Measurements from ENCODE around the gene VPS26B. TPM values are rescaled to one million over a fixed set of nuclear protein-coding genes. Genes with fewer than 3 reads are reported as not detected.

VPS26B gene
- total RNA-seq, 3 donors from 2014 or later: 30.4 to 33.5 (median 32.8) TPM

DNA sequence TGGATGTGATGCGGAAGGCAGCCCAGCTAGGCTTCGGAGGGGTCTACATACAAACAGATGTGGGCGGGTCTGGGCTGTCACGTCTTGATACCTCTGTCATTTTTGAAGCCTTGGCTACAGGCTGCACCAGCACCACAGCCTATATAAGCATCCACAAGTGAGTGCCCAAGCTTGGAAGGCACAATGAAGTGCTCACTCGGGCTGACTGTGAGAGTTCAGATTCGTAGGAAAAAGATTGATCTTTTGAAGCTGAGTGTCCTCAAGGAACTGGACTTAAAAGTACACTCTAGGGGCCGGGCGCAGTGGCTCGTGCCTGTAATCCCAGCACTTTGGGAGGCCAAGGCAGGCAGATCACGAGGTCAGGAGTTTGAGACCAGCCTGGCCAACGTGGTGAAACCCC, 32.6 kb downstream of the VPS26B start:
- H3K4me3 Mint-ChIP-seq: no peak overlapping the region
- no peak for DNase-seq
- peaks cover 21% of the 10 kb centered on the region for H3K36me3 Mint-ChIP-seq (ENCODE audit: insufficient read depth)
- no peaks in the 10 kb centered on the region for H3K27me3 Mint-ChIP-seq (ENCODE audit: low read depth)
- H3K9me3 Mint-ChIP-seq: no peaks in the 10 kb centered on the region
- no peak for ATAC-seq
- peaks cover 21% of the 10 kb centered on the region for H3K4me1 Mint-ChIP-seq (ENCODE audit: low read depth)

DNA sequence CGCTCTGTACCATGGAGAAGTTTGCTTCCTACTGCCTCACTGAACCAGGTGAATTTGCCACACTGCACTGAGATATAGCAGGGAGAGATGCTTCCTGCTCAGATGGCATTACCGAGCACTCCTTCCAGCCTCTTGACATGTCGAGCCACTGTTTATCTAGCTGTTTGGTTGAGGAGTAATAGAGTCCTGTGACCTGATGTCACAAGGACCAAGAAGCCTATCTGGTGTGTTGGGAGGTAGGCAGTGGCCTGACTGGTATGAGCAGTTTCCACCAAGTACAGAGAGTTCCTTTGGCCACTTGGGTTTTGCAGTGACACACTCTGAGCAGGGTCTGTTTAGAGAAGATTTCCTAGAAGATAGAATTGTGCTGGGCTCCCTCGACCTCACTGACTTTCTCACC, 34.1 kb downstream of the VPS26B start:
- peaks cover 13% of the 10 kb centered on the region for H3K4me1 Mint-ChIP-seq (ENCODE audit: low read depth)
- H3K4me3 Mint-ChIP-seq: no peak overlapping the region
- H3K9me3 Mint-ChIP-seq: no peaks in the 10 kb centered on the region
- H3K27me3 Mint-ChIP-seq (ENCODE audit: low read depth): no peaks in the 10 kb centered on the region
- no peak for DNase-seq
- H3K36me3 Mint-ChIP-seq (ENCODE audit: insufficient read depth): peaks cover 23% of the 10 kb centered on the region
- no peak for ATAC-seq

DNA sequence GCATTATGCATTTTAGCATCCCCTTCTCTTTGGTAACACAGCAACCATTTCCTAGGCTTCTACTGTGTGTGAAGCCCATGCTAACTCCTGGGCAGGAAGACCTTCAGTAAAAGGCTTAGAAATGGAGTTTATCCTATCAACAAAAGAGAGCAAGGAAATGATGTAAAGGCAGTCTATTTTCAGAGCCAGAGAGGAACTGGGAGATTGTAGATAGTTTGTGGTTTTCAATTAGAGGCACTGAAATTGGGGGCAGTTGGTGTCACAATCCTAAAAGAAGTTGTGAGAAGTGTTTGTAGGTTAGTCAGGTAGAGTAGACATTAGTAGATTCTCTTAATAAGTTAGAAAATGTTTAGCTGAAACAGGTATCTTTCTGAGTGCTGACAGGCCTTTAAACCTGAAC, 36.0 kb downstream of the VPS26B start:
- ATAC-seq: no peak
- no peak for DNase-seq
- Mint-ChIP-seq H3K36me3 (ENCODE audit: insufficient read depth) (peaks cover 23% of the 10 kb centered on the region), H3K9me3 (no peaks in the 10 kb centered on the region), H3K27me3 (ENCODE audit: low read depth) (no peaks in the 10 kb centered on the region), H3K4me1 (ENCODE audit: low read depth) (peaks cover 1% of the 10 kb centered on the region), H3K4me3 (no peak overlapping the region)

- no peak for ATAC-seq
- Mint-ChIP-seq H3K27me3 (ENCODE audit: low read depth) (no peaks in the 10 kb centered on the region), H3K4me3 (no peak overlapping the region), H3K9me3 (no peaks in the 10 kb centered on the region), H3K36me3 (ENCODE audit: insufficient read depth) (peaks cover 23% of the 10 kb centered on the region), H3K4me1 (ENCODE audit: low read depth) (peaks cover 1% of the 10 kb centered on the region)
- no peak for DNase-seq
Measured at GRCh38 chr11:134260983-134261382, 36.5 kb downstream of the VPS26B start.

- ATAC-seq (peak; percentile 65 to 80), DNase-seq (peak; percentile 33)
- no peaks in the 10 kb centered on the region for H3K9me3 Mint-ChIP-seq
- peaks cover 23% of the 10 kb centered on the region for H3K36me3 Mint-ChIP-seq (ENCODE audit: insufficient read depth)
- no peaks in the 10 kb centered on the region for H3K27me3 Mint-ChIP-seq (ENCODE audit: low read depth)
- no peak overlapping the region for H3K4me3 Mint-ChIP-seq
- H3K4me1 Mint-ChIP-seq (ENCODE audit: low read depth): no peaks in the 10 kb centered on the region
Measured at GRCh38 chr11:134261626-134262488, 37.4 kb downstream of the VPS26B start.

DNA sequence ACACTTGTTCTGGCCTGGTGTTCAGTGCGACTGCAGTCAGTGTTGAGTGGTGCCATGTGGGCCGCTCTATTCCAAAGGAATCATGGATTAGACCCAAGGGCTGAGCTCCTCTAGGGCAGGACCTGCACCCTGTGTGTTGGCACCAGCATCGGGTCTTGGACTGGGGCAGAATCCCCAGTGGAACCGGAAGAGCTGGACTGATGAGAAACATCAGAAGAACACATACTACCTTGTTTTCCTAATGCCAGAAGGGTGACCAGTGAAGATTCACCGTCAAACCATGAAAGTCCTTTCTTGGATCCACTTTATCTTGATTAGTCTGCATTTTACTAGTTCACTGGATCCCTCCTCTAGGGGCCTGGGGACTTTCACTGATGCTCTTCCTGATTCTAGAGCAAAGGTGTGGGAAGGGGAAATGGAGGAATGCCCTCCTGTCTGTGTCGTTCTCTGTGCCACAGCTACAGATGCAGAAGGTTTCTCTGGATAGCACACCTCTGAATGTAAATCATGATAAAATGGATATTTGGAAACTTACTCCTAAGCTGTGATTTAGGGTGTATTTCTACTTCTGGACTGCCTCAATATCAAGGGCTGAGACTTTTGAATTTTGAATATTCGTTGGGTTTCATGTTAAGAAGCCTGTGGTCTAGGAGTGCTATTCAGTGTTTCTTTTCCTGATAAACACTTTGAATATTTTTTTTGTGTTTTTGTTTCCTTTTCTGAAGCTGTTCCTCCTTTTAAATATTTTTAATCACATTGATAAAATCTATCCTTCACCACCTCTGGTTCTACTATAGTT, 40.7 kb downstream of the VPS26B start:
- peaks cover 9% of the 10 kb centered on the region for H3K36me3 Mint-ChIP-seq (ENCODE audit: insufficient read depth)
- H3K27me3 Mint-ChIP-seq (ENCODE audit: low read depth): no peaks in the 10 kb centered on the region
- ATAC-seq (no peak), DNase-seq (no peak)
- no peaks in the 10 kb centered on the region for H3K9me3 Mint-ChIP-seq
- no peak overlapping the region for H3K4me3 Mint-ChIP-seq
- peaks cover 5% of the 10 kb centered on the region for H3K4me1 Mint-ChIP-seq (ENCODE audit: low read depth)

DNA sequence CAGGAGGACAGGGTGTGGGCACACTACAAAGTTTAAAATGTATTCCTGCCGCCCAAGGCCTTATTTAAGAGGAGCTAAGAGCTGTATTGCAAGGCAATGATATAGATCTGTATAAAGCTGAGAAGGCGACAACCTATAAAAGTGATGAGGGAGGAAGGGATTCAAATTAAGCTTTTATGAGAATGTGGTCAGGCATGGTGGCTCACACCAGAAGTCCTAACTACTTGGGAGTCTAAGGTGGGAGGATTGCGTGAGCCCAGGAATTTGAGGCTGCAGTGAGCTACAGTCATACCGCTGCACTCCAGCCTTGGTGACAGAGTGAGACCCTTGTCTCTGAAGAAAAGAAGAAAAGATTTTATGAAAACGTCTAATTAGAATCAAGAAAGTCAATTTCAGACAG, 42.0 kb downstream of the VPS26B start:
- DNase-seq (no peak), ATAC-seq (no peak)
- no peak overlapping the region for H3K4me3 Mint-ChIP-seq
- H3K27me3 Mint-ChIP-seq (ENCODE audit: low read depth): no peaks in the 10 kb centered on the region
- peaks cover 4% of the 10 kb centered on the region for H3K36me3 Mint-ChIP-seq (ENCODE audit: insufficient read depth)
- H3K4me1 Mint-ChIP-seq (ENCODE audit: low read depth): peaks cover 16% of the 10 kb centered on the region
- H3K9me3 Mint-ChIP-seq: no peaks in the 10 kb centered on the region

- DNase-seq (no peak), ATAC-seq (no peak)
- H3K4me3 Mint-ChIP-seq: no peak overlapping the region
- H3K27me3 Mint-ChIP-seq (ENCODE audit: low read depth): no peaks in the 10 kb centered on the region
- H3K9me3 Mint-ChIP-seq: no peaks in the 10 kb centered on the region
- H3K4me1 Mint-ChIP-seq (ENCODE audit: low read depth): peaks cover 18% of the 10 kb centered on the region
- peaks cover 4% of the 10 kb centered on the region for H3K36me3 Mint-ChIP-seq (ENCODE audit: insufficient read depth)
Measured at GRCh38 chr11:134266841-134267251, 42.4 kb downstream of the VPS26B start.

DNA sequence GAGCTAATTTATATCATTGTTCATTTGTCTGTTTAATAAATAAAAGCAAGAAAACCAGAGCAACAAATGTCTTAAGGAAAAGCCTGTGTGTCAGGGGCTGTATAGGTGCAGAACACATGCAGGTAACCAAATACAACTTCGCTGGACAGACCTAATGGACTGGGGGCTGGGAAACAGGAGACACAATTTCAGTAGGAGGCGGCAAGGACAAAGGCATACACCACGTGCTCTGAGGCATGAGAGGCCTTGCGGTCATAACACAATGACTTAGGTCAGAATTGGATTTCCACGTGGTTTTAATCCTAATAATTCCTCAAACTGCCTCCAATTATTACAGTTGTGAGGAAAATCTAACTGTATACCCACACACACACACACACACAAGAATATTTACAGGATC, 43.0 kb downstream of the VPS26B start:
- no peak for DNase-seq
- Mint-ChIP-seq H3K36me3 (ENCODE audit: insufficient read depth) (no peaks in the 10 kb centered on the region), H3K4me3 (no peak overlapping the region), H3K9me3 (no peaks in the 10 kb centered on the region), H3K27me3 (ENCODE audit: low read depth) (no peaks in the 10 kb centered on the region), H3K4me1 (ENCODE audit: low read depth) (peaks cover 21% of the 10 kb centered on the region)
- ATAC-seq: no peak

DNA sequence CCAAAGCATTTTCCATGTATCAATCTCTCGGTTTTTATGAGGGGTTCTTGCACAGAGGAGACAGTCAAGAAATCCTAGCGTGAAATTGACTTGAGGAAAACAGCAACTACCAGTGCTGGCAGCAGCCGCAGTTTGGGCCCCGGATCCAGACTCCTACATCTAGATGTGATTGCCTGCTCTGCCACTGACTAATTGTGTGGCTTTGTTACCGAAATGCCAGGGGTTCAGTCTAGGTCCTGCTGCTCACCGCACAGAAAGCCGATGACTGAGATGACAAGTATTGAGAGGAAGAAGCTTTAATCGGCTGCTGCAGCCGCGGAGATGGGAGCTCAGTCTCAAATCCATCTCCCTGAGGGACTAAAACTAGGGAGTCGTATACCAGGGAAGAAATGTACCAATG, 43.5 kb downstream of the VPS26B start:
- DNase-seq (no peak), ATAC-seq (no peak)
- peaks cover 23% of the 10 kb centered on the region for H3K4me1 Mint-ChIP-seq (ENCODE audit: low read depth)
- H3K27me3 Mint-ChIP-seq (ENCODE audit: low read depth): peaks cover 2% of the 10 kb centered on the region
- no peaks in the 10 kb centered on the region for H3K9me3 Mint-ChIP-seq
- H3K4me3 Mint-ChIP-seq: no peak overlapping the region
- H3K36me3 Mint-ChIP-seq (ENCODE audit: insufficient read depth): peaks cover 2% of the 10 kb centered on the region

DNA sequence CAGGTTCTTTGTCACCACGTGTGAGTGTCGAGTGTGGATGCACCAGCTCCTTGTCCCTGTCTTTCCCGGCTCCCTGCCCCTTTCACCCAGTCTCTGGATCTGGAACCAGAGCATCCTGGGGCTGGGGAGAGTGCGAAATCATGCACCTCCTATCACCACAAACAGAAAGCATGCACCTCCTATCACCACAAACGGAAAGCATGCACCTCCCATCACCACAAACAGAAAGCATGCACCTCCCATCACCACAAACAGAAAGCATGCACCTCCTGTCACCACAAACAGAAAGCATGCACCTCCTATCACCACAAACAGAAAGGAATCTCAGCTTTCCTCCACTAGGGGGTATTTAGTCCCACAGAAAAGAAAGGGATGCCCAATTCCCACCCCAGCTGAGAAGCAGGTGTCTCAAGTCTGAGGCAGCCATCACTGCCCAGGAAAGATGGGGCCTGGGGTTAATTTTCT, 45.8 kb downstream of the VPS26B start:
- no peak for DNase-seq
- Mint-ChIP-seq H3K9me3 (no peaks in the 10 kb centered on the region), H3K4me3 (no peak overlapping the region), H3K4me1 (ENCODE audit: low read depth) (peaks cover 40% of the 10 kb centered on the region), H3K36me3 (ENCODE audit: insufficient read depth) (peaks cover 2% of the 10 kb centered on the region), H3K27me3 (ENCODE audit: low read depth) (peaks cover 2% of the 10 kb centered on the region)
- peak in 1 of 2 donors; percentile 30 for ATAC-seq

DNA sequence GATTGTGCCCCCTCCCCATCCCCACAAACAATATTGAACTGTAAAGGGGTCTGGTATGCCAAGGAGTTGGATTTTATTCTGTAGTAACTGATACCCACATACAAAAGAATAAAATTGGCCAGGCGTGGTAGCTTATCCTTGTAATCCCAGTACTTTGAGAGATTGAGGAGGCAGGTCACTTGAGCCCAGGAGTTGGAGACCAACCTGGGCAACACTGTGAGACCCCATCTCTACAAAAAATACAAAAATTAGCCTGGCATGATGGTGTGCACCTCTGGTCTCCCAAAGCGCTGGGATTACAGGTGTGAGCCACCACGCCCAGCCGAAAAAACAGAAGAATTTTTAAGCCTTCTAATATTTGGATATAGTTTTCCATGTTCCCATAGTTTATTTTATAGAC, 47.5 kb downstream of the VPS26B start:
- DNase-seq (no peak), ATAC-seq (no peak)
- Mint-ChIP-seq H3K4me1 (ENCODE audit: low read depth) (peaks cover 45% of the 10 kb centered on the region), H3K27me3 (ENCODE audit: low read depth) (peaks cover 8% of the 10 kb centered on the region), H3K36me3 (ENCODE audit: insufficient read depth) (peaks cover 2% of the 10 kb centered on the region), H3K4me3 (no peak overlapping the region), H3K9me3 (no peaks in the 10 kb centered on the region)

DNA sequence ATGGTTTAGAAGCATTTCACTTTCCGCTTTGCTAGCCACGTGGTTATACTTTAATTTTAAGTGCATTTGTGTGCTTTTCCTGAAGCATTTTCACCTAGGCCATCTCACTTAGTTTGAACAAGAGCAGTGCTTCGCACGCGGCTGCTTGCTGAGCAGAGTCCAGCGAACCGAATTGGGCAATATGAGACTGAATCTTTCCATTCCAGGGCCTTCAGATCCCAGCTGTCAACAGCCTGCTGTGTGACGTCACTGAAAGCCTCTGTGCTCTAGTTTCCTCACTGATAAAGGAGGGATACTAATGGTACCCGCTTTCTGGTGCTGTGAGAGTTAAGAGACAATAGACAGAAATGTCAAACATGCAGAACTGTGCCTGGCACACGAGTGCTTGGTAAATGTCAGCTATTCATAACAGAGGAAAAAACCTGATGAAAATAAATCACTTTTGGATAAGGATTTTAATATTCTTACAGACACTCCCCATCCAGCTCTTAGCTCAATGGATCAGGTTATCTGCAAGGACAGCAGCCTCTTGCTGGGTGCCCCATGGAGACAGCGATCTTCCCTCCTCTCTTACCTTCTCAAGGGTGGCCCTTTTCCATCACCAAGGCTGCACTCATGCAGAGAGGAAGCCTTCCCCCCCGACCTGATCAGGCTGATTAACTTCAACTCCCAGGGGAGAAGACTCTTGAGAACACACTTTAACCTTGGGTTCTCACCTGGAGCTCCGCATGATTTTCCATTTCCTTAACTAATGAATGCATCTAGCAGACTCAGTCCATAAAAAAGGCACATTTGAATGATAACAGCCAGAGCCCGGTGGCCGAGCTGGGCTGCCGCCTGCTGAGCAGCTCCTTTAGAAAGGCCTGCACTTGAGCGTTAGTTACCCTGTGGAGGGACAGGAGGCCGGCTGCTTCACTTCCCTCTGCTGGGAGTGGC, 48.2 kb downstream of the VPS26B start:
- peaks cover 2% of the 10 kb centered on the region for H3K36me3 Mint-ChIP-seq (ENCODE audit: insufficient read depth)
- DNase-seq (no peak), ATAC-seq (no peak)
- peaks cover 48% of the 10 kb centered on the region for H3K4me1 Mint-ChIP-seq (ENCODE audit: low read depth)
- H3K9me3 Mint-ChIP-seq: no peaks in the 10 kb centered on the region
- H3K27me3 Mint-ChIP-seq (ENCODE audit: low read depth): peaks cover 11% of the 10 kb centered on the region
- H3K4me3 Mint-ChIP-seq: no peak overlapping the region

DNA sequence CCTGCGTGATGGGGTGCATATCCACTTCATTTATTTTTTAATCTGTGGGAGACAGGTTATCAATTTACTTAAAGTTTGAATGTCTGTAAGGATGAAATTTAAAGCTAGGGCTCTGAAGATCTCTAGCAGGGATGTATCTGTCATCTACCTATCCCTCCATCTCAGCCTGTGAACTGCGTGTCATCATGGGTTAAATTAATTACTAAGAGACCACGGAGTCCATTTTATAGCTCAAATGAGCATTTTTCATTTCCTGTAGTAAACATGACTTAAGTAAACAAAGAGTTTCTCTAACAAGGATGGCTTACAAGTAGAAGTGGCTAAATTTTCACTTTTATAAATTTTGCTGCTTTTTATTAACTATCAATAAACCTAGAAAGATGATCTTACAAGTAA, 48.8 kb downstream of the VPS26B start:
- no peak overlapping the region for H3K4me3 Mint-ChIP-seq
- DNase-seq (no peak), ATAC-seq (no peak)
- no peaks in the 10 kb centered on the region for H3K9me3 Mint-ChIP-seq
- H3K4me1 Mint-ChIP-seq (ENCODE audit: low read depth): peaks cover 48% of the 10 kb centered on the region
- peaks cover 11% of the 10 kb centered on the region for H3K27me3 Mint-ChIP-seq (ENCODE audit: low read depth)
- peaks cover 2% of the 10 kb centered on the region for H3K36me3 Mint-ChIP-seq (ENCODE audit: insufficient read depth)
